Superior temporal gyrus (tissue), 1 donor: ENCODE data around the gene VILL.
A peak's percentile ranks its signal among the peaks of the same experiment; 100 is the strongest.
"Not testable (repeated sequence)": the region's sequence is repeated elsewhere in the genome, so short reads cannot be mapped to it uniquely, and the experiment has no call there.

ENCODE experiments used
- DNase-seq: peaks from one replicate; pipeline ENCODE4 v3.0.0-alpha.2; 2016; ENCODE audit errors: extremely low spot score

VILL gene

GRCh38 chr3:37986479-37987314, 3.9 kb upstream of the VILL start:
- no peak for DNase-seq

GRCh38 chr3:37987315-37987697, 3.3 kb upstream of the VILL start:
- DNase-seq, result no peak

GRCh38 chr3:37987751-37988179, 2.8 kb upstream of the VILL start:
- no peak for DNase-seq

GRCh38 chr3:37988376-37988775, 2.2 kb upstream of the VILL start:
- not testable (repeated sequence) for DNase-seq

GRCh38 chr3:37988931-37989525, 1.6 kb upstream of the VILL start:
- DNase-seq, result no peak

GRCh38 chr3:37989821-37990480, 635 bp upstream of the VILL start:
- DNase-seq, result no peak

- DNase-seq, result no peak
These were observed 523 bp downstream of the VILL start for GRCh38 chr3:37991109-37991508.

- no peak for DNase-seq
These were observed 1.2 kb downstream of the VILL start for GRCh38 chr3:37991823-37992222.

GRCh38 chr3:37992271-37993066, 1.9 kb downstream of the VILL start:
- no peak for DNase-seq

GRCh38 chr3:37993067-37993455, 2.5 kb downstream of the VILL start:
- no peak for DNase-seq

- no peak for DNase-seq
These were observed 2.9 kb downstream of the VILL start for GRCh38 chr3:37993460-37993819.

- DNase-seq, result peak; percentile 44
These were observed 3.4 kb downstream of the VILL start for GRCh38 chr3:37993820-37994638.

GRCh38 chr3:37994639-37994972, 4.0 kb downstream of the VILL start:
- DNase-seq, result no peak

- peak; percentile 51 for DNase-seq
These were observed 5.4 kb downstream of the VILL start for GRCh38 chr3:37995652-37996641.

GRCh38 chr3:37996785-37997301, 6.3 kb downstream of the VILL start:
- peak; percentile 75 for DNase-seq

GRCh38 chr3:37997342-37997741, 6.8 kb downstream of the VILL start:
- no peak for DNase-seq

- DNase-seq, result no peak
These were observed 7.3 kb downstream of the VILL start for GRCh38 chr3:37997791-37998370.

GRCh38 chr3:37999836-38000235, 9.2 kb downstream of the VILL start:
- no peak for DNase-seq

- DNase-seq, result no peak
These were observed 9.8 kb downstream of the VILL start for GRCh38 chr3:38000242-38000916.
